HepG2 (cell line): ENCODE measurements around the gene NUP85. TPM values are rescaled to one million over a fixed set of nuclear protein-coding genes. Genes with fewer than 3 reads are reported as not detected.

ENCODE experiments used
- FOXM1 ChIP-seq: sonication (generic); formaldehyde crosslinking; IDR thresholded peaks from 2 replicates; pipeline ENCODE4 v1.5.0; 2020; ENCODE audit warnings: missing genetic modification reagents
- JDP2 ChIP-seq: sonication (generic); formaldehyde crosslinking; IDR thresholded peaks from 2 replicates; pipeline ENCODE4 v1.8.1; 2022; ENCODE audit warnings: missing genetic modification reagents, borderline replicate concordance
- MED13 ChIP-seq: sonication (generic); formaldehyde crosslinking; IDR thresholded peaks from 2 replicates; pipeline ENCODE4 v1.5.0; 2020; ENCODE audit warnings: missing genetic modification reagents
- SKI ChIP-seq: fragments of 450-650 bp; IDR thresholded peaks from one replicate; pipeline ENCODE4 v1.6.1; 2018; ENCODE audit warnings: mild to moderate bottlenecking; ENCODE audit not compliant: partially characterized antibody
- ZMYM4 ChIP-seq: sonication (generic); formaldehyde crosslinking; IDR thresholded peaks from 2 replicates; pipeline ENCODE4 v1.8.1; 2023; ENCODE audit warnings: mild to moderate bottlenecking, missing genetic modification reagents
- ZNF121 ChIP-seq: sonication (generic); formaldehyde crosslinking; IDR thresholded peaks from 2 replicates; pipeline ENCODE4 v1.5.0; 2020; ENCODE audit warnings: mild to moderate bottlenecking, missing genetic modification reagents
- ZNF124 ChIP-seq: sonication (generic); formaldehyde crosslinking; IDR thresholded peaks from 2 replicates; pipeline ENCODE4 v1.4.0; 2020; ENCODE audit warnings: missing genetic modification reagents
- ZNF260 ChIP-seq: sonication (generic); formaldehyde crosslinking; IDR thresholded peaks from 2 replicates; pipeline ENCODE4 v1.4.0; 2020; ENCODE audit warnings: missing genetic modification reagents, low read depth, mild to moderate bottlenecking, borderline replicate concordance
- ZNF569 ChIP-seq: sonication (generic); formaldehyde crosslinking; IDR thresholded peaks from 2 replicates; pipeline ENCODE4 v1.5.0; 2020; ENCODE audit warnings: mild to moderate bottlenecking, missing genetic modification reagents, moderate library complexity, borderline replicate concordance
- polyA plus RNA-seq, 8 experiments: library from polyadenylated mRNA; depleted of rRNA in 3 of 8; stranded (reverse) in 7 of 8; unstranded in 1 of 8; fragments of >200 nt; fragmentation: Illumina TruSeq in 4 of 8; extraction: Trizol in 4 of 8; gene quantifications; 2 replicates each; pipeline versions ENCODE4 v1.2.1 to v1.2.3, GENCODE V29; 2011 to 2016; ENCODE audit warnings: low read depth in 4 of 8, missing spikeins in 1 of 8, mixed read lengths in 1 of 8; ENCODE audit not compliant: insufficient read depth in 1 of 8
- total RNA-seq, 5 experiments: library from RNA; depleted of rRNA; stranded (reverse); fragments of >200 nt; fragmentation: Illumina TruSeq; extraction: Trizol; gene quantifications; 2 replicates each; pipeline ENCODE4 v1.2.3, GENCODE V29; 2016; ENCODE audit warnings: low read depth in 1 of 5
- TF ChIP-seq, protein P1 (sequence below): IDR thresholded peaks from 2 replicates; pipeline ENCODE4 v1.6.1; 2016; ENCODE audit warnings: low read depth, missing genetic modification reagents, missing compliant biosample characterization
- TF ChIP-seq, protein P2 (sequence below): sonication (generic); formaldehyde crosslinking; IDR thresholded peaks from 2 replicates; pipeline ENCODE4 v1.8.0; 2022; ENCODE audit warnings: missing genetic modification reagents, low read depth, mild to moderate bottlenecking, borderline replicate concordance
- TF ChIP-seq, protein P3 (sequence below), 2 experiments: sonication (generic) in 1 of 2; formaldehyde crosslinking in 1 of 2; IDR thresholded peaks; 2 replicates each; pipeline versions ENCODE4 v1.4.0 to v1.6.1; 2016 to 2020; ENCODE audit warnings: borderline replicate concordance in 1 of 2, low read depth in 1 of 2, mild to moderate bottlenecking in 1 of 2, missing genetic modification reagents in 1 of 2
- TF ChIP-seq, protein P4 (sequence below): sonication (generic); formaldehyde crosslinking; IDR thresholded peaks from 2 replicates; pipeline ENCODE4 v1.8.0; 2022; ENCODE audit warnings: mild to moderate bottlenecking, missing genetic modification reagents
- TF ChIP-seq, protein P5 (sequence below): sonication (generic); formaldehyde crosslinking; IDR thresholded peaks from 2 replicates; pipeline ENCODE4 v1.8.1; 2023; ENCODE audit warnings: mild to moderate bottlenecking, missing genetic modification reagents

The NUP85 gene
- total and polyA plus RNA-seq, 2 of the 13 experiments (the other 11 are each of a cell fraction or from before 2014, with no cell fraction given): 89.1 to 124 TPM

DNA sequence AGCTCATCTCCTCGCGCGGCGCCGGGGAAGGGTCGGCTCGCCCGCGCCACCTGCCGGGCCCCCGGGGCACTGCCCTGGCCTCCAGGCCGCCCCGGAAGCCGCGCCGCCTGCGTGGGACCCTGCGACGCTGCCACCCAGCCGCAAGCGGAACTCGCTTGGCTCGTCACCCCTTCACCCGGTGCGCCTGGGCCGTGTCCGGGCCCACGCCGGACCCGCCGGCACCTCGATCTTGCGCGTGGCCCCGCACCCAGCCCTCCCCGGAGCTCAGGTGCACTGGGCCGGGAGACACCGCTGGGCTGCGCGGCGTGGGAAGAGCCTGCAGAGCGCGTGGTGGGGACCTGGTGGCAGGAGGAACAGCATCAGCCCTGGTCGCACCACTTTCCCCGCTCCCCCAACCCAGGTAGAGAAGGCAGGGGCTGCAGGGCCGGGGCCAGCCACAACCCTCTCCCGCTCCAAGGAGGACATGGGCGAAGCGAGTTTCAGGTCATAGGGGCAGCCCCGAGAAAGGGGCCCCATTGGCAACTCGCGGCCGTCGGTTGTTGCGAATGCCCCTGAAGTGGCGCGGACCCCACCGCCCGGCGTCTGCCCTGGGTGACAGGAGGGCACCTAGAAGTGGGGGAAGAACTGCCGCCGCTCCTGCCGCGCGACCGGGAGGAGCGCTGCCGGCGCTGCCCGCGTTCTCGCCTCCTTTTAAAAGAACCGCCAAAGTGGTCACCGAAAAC, 65.9 kb downstream of the NUP85 start (continued):
- TF ChIP-seq, protein P1, sequence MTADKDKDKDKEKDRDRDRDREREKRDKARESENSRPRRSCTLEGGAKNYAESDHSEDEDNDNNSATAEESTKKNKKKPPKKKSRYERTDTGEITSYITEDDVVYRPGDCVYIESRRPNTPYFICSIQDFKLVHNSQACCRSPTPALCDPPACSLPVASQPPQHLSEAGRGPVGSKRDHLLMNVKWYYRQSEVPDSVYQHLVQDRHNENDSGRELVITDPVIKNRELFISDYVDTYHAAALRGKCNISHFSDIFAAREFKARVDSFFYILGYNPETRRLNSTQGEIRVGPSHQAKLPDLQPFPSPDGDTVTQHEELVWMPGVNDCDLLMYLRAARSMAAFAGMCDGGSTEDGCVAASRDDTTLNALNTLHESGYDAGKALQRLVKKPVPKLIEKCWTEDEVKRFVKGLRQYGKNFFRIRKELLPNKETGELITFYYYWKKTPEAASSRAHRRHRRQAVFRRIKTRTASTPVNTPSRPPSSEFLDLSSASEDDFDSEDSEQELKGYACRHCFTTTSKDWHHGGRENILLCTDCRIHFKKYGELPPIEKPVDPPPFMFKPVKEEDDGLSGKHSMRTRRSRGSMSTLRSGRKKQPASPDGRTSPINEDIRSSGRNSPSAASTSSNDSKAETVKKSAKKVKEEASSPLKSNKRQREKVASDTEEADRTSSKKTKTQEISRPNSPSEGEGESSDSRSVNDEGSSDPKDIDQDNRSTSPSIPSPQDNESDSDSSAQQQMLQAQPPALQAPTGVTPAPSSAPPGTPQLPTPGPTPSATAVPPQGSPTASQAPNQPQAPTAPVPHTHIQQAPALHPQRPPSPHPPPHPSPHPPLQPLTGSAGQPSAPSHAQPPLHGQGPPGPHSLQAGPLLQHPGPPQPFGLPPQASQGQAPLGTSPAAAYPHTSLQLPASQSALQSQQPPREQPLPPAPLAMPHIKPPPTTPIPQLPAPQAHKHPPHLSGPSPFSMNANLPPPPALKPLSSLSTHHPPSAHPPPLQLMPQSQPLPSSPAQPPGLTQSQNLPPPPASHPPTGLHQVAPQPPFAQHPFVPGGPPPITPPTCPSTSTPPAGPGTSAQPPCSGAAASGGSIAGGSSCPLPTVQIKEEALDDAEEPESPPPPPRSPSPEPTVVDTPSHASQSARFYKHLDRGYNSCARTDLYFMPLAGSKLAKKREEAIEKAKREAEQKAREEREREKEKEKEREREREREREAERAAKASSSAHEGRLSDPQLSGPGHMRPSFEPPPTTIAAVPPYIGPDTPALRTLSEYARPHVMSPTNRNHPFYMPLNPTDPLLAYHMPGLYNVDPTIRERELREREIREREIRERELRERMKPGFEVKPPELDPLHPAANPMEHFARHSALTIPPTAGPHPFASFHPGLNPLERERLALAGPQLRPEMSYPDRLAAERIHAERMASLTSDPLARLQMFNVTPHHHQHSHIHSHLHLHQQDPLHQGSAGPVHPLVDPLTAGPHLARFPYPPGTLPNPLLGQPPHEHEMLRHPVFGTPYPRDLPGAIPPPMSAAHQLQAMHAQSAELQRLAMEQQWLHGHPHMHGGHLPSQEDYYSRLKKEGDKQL: no peak
- TF ChIP-seq MED13 (CRISPR knock-in tag): peak; percentile 75; the same call in 1 of the 2 replicates
- no peak for TF ChIP-seq ZNF124
- 0 out of 2 replicates have a peak, but pooled peaks have one; percentile 76 for TF ChIP-seq ZNF569
- TF ChIP-seq, protein P2, sequence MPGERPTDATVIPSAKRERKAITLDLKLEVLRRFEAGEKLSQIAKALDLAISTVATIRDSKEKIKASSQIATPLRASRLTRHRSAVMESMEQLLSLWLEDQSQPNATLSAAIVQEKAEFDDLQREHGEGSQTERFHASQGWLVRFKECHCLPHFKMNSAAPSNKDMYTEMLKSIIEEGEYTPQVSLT (CRISPR knock-in tag): no peak
- TF ChIP-seq, protein P3, sequence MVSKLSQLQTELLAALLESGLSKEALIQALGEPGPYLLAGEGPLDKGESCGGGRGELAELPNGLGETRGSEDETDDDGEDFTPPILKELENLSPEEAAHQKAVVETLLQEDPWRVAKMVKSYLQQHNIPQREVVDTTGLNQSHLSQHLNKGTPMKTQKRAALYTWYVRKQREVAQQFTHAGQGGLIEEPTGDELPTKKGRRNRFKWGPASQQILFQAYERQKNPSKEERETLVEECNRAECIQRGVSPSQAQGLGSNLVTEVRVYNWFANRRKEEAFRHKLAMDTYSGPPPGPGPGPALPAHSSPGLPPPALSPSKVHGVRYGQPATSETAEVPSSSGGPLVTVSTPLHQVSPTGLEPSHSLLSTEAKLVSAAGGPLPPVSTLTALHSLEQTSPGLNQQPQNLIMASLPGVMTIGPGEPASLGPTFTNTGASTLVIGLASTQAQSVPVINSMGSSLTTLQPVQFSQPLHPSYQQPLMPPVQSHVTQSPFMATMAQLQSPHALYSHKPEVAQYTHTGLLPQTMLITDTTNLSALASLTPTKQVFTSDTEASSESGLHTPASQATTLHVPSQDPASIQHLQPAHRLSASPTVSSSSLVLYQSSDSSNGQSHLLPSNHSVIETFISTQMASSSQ (IDR thresholded peaks at IDR 0.05; ENCODE audit: low read depth): no peak
- TF ChIP-seq, protein P3 (CRISPR knock-in tag; IDR thresholded peaks at IDR 0.05; ENCODE audit: borderline replicate concordance): 0 out of 2 replicates have a peak, but pooled peaks have one; percentile 24
- peak; percentile 74; the same call in 1 of the 2 replicates for TF ChIP-seq ZMYM4 (CRISPR knock-in tag)
- 0 out of 2 replicates have a peak, but pooled peaks have one; percentile 18 for TF ChIP-seq ZNF121
- TF ChIP-seq, protein P4, sequence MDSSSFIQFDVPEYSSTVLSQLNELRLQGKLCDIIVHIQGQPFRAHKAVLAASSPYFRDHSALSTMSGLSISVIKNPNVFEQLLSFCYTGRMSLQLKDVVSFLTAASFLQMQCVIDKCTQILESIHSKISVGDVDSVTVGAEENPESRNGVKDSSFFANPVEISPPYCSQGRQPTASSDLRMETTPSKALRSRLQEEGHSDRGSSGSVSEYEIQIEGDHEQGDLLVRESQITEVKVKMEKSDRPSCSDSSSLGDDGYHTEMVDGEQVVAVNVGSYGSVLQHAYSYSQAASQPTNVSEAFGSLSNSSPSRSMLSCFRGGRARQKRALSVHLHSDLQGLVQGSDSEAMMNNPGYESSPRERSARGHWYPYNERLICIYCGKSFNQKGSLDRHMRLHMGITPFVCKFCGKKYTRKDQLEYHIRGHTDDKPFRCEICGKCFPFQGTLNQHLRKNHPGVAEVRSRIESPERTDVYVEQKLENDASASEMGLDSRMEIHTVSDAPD: peak; percentile 55; the same call in 1 of the 2 replicates
- TF ChIP-seq, protein P5, sequence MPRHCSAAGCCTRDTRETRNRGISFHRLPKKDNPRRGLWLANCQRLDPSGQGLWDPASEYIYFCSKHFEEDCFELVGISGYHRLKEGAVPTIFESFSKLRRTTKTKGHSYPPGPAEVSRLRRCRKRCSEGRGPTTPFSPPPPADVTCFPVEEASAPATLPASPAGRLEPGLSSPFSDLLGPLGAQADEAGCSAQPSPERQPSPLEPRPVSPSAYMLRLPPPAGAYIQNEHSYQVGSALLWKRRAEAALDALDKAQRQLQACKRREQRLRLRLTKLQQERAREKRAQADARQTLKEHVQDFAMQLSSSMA (CRISPR knock-in tag): 0 out of 2 replicates have a peak, but pooled peaks have one; percentile 14
- TF ChIP-seq ZNF260 (CRISPR knock-in tag): no peak
- peak; percentile 80 for TF ChIP-seq SKI
- TF ChIP-seq JDP2 (CRISPR knock-in tag): peak; percentile 40; the same call in 1 of the 2 replicates
- TF ChIP-seq FOXM1 (CRISPR knock-in tag): no peak
